MM.1S (cell line): ENCODE measurements around the gene PTRH1.

ENCODE experiments used
- EZH2 ChIP-seq: fragments of 300-600 bp; sonication (generic); optimal IDR thresholded peaks from 2 replicates; pipeline ENCODE3; 2017; ENCODE audit warnings: low read depth, mild to moderate bottlenecking, antibody characterized with exemption, low read length, mixed read lengths
- EZH2phosphoT487 ChIP-seq: fragments of 300-600 bp; sonication (generic); IDR thresholded peaks from 2 replicates; pipeline ENCODE4 v1.6.1; 2018; ENCODE audit warnings: antibody characterized with exemption, low read length
- TF ChIP-seq, protein P1 (sequence below): fragments of 300-600 bp; sonication (generic); IDR thresholded peaks from 2 replicates; pipeline ENCODE4 v1.5.1; 2016; ENCODE audit warnings: antibody characterized with exemption, low read length, mixed read lengths

DNA sequence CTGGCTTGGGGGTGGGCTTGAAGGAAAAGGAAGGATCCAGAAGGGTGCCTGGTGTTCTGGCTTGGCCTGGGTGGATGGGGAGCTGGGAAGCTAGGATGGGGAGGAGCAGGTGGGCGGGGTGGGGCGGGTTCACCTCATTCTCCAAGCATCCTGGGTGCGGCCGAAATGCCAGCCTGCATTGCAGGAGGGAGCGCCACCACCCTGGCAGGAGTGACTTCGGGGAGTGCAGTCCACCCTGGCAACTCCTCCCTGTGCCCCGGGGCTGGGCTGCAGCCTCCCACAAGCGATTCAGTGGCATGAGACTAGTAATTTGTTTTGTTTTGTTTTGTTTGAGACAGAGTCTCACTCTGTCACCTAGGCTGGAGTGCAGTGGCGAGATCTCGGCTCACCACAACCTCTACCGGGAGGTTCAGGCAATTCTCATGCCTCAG, 5.9 kb upstream of the PTRH1 start:
- TF ChIP-seq, protein P1, sequence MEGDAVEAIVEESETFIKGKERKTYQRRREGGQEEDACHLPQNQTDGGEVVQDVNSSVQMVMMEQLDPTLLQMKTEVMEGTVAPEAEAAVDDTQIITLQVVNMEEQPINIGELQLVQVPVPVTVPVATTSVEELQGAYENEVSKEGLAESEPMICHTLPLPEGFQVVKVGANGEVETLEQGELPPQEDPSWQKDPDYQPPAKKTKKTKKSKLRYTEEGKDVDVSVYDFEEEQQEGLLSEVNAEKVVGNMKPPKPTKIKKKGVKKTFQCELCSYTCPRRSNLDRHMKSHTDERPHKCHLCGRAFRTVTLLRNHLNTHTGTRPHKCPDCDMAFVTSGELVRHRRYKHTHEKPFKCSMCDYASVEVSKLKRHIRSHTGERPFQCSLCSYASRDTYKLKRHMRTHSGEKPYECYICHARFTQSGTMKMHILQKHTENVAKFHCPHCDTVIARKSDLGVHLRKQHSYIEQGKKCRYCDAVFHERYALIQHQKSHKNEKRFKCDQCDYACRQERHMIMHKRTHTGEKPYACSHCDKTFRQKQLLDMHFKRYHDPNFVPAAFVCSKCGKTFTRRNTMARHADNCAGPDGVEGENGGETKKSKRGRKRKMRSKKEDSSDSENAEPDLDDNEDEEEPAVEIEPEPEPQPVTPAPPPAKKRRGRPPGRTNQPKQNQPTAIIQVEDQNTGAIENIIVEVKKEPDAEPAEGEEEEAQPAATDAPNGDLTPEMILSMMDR: no peak
- TF ChIP-seq EZH2 (no peak), EZH2phosphoT487 (no peak)
